Common myeloid progenitor, CD34-positive (primary cell): Measurements from ENCODE around the gene CNOT8.

Source experiments
- CTCF ChIA-PET: fragments of 350-600 bp; sonication (Branson Sonifier 250); formaldehyde crosslinking; loops from one replicate; lab custom pipeline; 2021; ENCODE audit warnings: antibody characterized with exemption; lab: Charles Lee
- POLR2A ChIA-PET: fragments of 350-600 bp; sonication (Branson Sonifier 250); formaldehyde crosslinking; loops from one replicate; lab custom pipeline; 2021; ENCODE audit warnings: antibody characterized with exemption; lab: Charles Lee
- DNase-seq, 3 donors: peaks; one replicate each; pipeline versions ENCODE4 v3.0.0 to v3.0.0-alpha.2; 2013
- H3K27ac ChIP-seq, 2 experiments: 1 replicate in 1 of 2; 2 replicates in 1 of 2; pipeline ENCODE4 v1.7.0; 2013; ENCODE audit warnings: inconsistent platforms in 2 of 2, low read length in 2 of 2, mild to moderate bottlenecking in 2 of 2, low read depth in 1 of 2, moderate library complexity in 1 of 2; ENCODE audit not compliant: severe bottlenecking in 2 of 2, insufficient read depth in 1 of 2, poor library complexity in 1 of 2
- H3K27me3 ChIP-seq, 5 experiments: replicated peaks in 2 of 5; 1 replicate in 3 of 5; 2 replicates in 2 of 5; pipeline versions ENCODE4 v1.6.1 to v1.7.0; 2013; ENCODE audit warnings: low read length in 4 of 5, mild to moderate bottlenecking in 2 of 5, moderate library complexity in 2 of 5, inconsistent platforms in 1 of 5; ENCODE audit not compliant: insufficient read depth in 5 of 5, control insufficient read depth in 4 of 5
- H3K36me3 ChIP-seq, 4 experiments: 1 replicate in 2 of 4; 2 replicates in 2 of 4; pipeline versions ENCODE4 v1.6.1 to v1.7.0; 2013; ENCODE audit warnings: low read length in 3 of 4, control low read depth in 1 of 4, mild to moderate bottlenecking in 1 of 4; ENCODE audit not compliant: control insufficient read depth in 4 of 4, insufficient read depth in 4 of 4
- H3K4me1 ChIP-seq, 4 experiments: 1 replicate in 3 of 4; 2 replicates in 1 of 4; pipeline versions ENCODE4 v1.6.1 to v1.7.1; 2013; ENCODE audit warnings: low read length in 3 of 4, mild to moderate bottlenecking in 3 of 4, control low read depth in 1 of 4, inconsistent platforms in 1 of 4, moderate library complexity in 1 of 4; ENCODE audit not compliant: control insufficient read depth in 4 of 4, insufficient read depth in 4 of 4; ENCODE audit errors: control extremely low read depth in 1 of 4
- H3K4me3 ChIP-seq, 7 experiments: 1 replicate in 4 of 7; 2 replicates in 3 of 7; pipeline versions ENCODE4 v1.5.1 to v1.7.0; 2013; ENCODE audit warnings: mild to moderate bottlenecking in 7 of 7, low read length in 6 of 7, moderate library complexity in 6 of 7, inconsistent platforms in 2 of 7, low read depth in 2 of 7, control low read depth in 1 of 7; ENCODE audit not compliant: insufficient read depth in 4 of 7, control insufficient read depth in 1 of 7; ENCODE audit errors: extremely low read depth in 1 of 7
- H3K9me3 ChIP-seq, 5 experiments: 1 replicate in 4 of 5; 2 replicates in 1 of 5; pipeline versions ENCODE4 v1.6.1 to v1.7.1; 2013; ENCODE audit warnings: low read length in 4 of 5, mild to moderate bottlenecking in 2 of 5, inconsistent platforms in 1 of 5, low read depth in 1 of 5, moderate library complexity in 1 of 5; ENCODE audit not compliant: control insufficient read depth in 4 of 5, insufficient read depth in 2 of 5; ENCODE audit errors: control extremely low read depth in 1 of 5
- WGBS: methylation state at CpG from one replicate; pipeline ENCODE4 v1.1.5; 2013; ENCODE audit not compliant: insufficient coverage; 5-methylcytosine and 5-hydroxymethylcytosine counted together

CNOT8 gene

GRCh38 chr5:154815684-154816247 is 42.7 kb upstream of the CNOT8 start:
- peaks cover 8 to 90% (median 58%) of the 10 kb centered on the region in 4 experiments for H3K36me3 ChIP-seq
- no peaks in the 10 kb centered on the region for H3K27me3 ChIP-seq
- peak overlapping the region in 1 of 2 experiments; percentile 11 for H3K27ac ChIP-seq
- peaks cover 0 to 28% (median 18%) of the 10 kb centered on the region in 4 experiments for H3K4me1 ChIP-seq
- no peak overlapping the region for H3K4me3 ChIP-seq
- 100% methylated on average over 4 of the region's 5 CpGs for WGBS
- POLR2A ChIA-PET = no interaction called here
- CTCF ChIA-PET = interaction anchor here (1.0 kb wide), 1 partner anchor 122 kb away, joined by 4 read pairs; no protein-coding TSS in a partner anchor
- no peak for DNase-seq
- no peaks in the 10 kb centered on the region for H3K9me3 ChIP-seq

GRCh38 chr5:154816891-154817492 is 41.4 kb upstream of the CNOT8 start:
- H3K9me3 ChIP-seq = no peaks in the 10 kb centered on the region
- no peak for DNase-seq
- 100% methylated on average over 1 of the region's 5 CpGs for WGBS
- H3K4me1 ChIP-seq = peaks cover 0 to 24% (median 16%) of the 10 kb centered on the region in 4 experiments
- H3K4me3 ChIP-seq = no peak overlapping the region
- H3K27me3 ChIP-seq = no peaks in the 10 kb centered on the region
- peaks cover 16 to 78% (median 51%) of the 10 kb centered on the region in 4 experiments for H3K36me3 ChIP-seq
- peak overlapping the region in 1 of 2 experiments; percentile 1 for H3K27ac ChIP-seq
- ChIA-PET CTCF (no interaction called here), POLR2A (interaction anchor here (0.7 kb wide), 1 partner anchor 117 kb away, joined by 3 read pairs; no protein-coding TSS in a partner anchor)

GRCh38 chr5:154817815-154818214 is 40.6 kb upstream of the CNOT8 start:
- no peak for DNase-seq
- POLR2A ChIA-PET = no interaction called here
- Histone ChIP-seq H3K4me1 (peaks cover 0 to 18% (median 13%) of the 10 kb centered on the region in 4 experiments), H3K27ac (peak overlapping the region in 1 of 2 experiments; percentile 56), H3K4me3 (no peak overlapping the region), H3K36me3 (peaks cover 17 to 75% (median 52%) of the 10 kb centered on the region in 4 experiments), H3K27me3 (no peaks in the 10 kb centered on the region), H3K9me3 (no peaks in the 10 kb centered on the region)
- CTCF ChIA-PET = no interaction called here
- WGBS = 96% methylated on average over 5 of the region's 6 CpGs

GRCh38 chr5:154818471-154819116 is 39.8 kb upstream of the CNOT8 start:
- POLR2A ChIA-PET = no interaction called here
- WGBS = 100% methylated on average over 1 of the region's 2 CpGs

GRCh38 chr5:154819546-154819945 is 38.9 kb upstream of the CNOT8 start:
- ChIA-PET POLR2A (no interaction called here), CTCF (interaction anchor here (0.9 to 1.3 kb wide), 3 partner anchors 22 to 49 kb away, joined by 4 read pairs; partner anchors contain the start of gene FAXDC2)
- Histone ChIP-seq H3K9me3 (no peaks in the 10 kb centered on the region), H3K36me3 (peaks cover 13 to 73% (median 56%) of the 10 kb centered on the region in 4 experiments), H3K4me3 (no peak overlapping the region), H3K4me1 (peaks cover 0 to under 1% (median 0%) of the 10 kb centered on the region in 4 experiments), H3K27ac (peak overlapping the region in 1 of 2 experiments; percentile 10), H3K27me3 (no peaks in the 10 kb centered on the region)
- DNase-seq = no peak
- 100% methylated on average over 3 of the region's 7 CpGs for WGBS

More at GRCh38 chr5:154818471-154819116, 39.8 kb upstream of the CNOT8 start:
- no peaks in the 10 kb centered on the region for H3K9me3 ChIP-seq
- CTCF ChIA-PET = interaction anchor here (1.3 kb wide), 1 partner anchor 31 kb away, joined by 4 read pairs; the partner anchor contains the start of gene FAXDC2
- no peak overlapping the region for H3K4me3 ChIP-seq
- H3K36me3 ChIP-seq = peaks cover 13 to 72% (median 51%) of the 10 kb centered on the region in 4 experiments
- peak overlapping the region in 1 of 2 experiments; percentile 56 for H3K27ac ChIP-seq
- no peaks in the 10 kb centered on the region for H3K27me3 ChIP-seq
- DNase-seq = peak in 1 of 3 donors; percentile 27
- H3K4me1 ChIP-seq = peaks cover 0 to 10% (median 6%) of the 10 kb centered on the region in 4 experiments

- 100% methylated on average over 4 of the region's 5 CpGs for WGBS
- H3K36me3 ChIP-seq = peaks cover 13 to 67% (median 49%) of the 10 kb centered on the region in 4 experiments
These were observed 38.0 kb upstream of the CNOT8 start for GRCh38 chr5:154820383-154820782.

More at GRCh38 chr5:154820383-154820782, 38.0 kb upstream of the CNOT8 start:
- H3K27me3 ChIP-seq = no peaks in the 10 kb centered on the region
- CTCF ChIA-PET = no interaction called here
- H3K9me3 ChIP-seq = no peaks in the 10 kb centered on the region
- no peak for DNase-seq
- H3K4me1 ChIP-seq = no peaks in the 10 kb centered on the region
- H3K27ac ChIP-seq = no peak overlapping the region
- POLR2A ChIA-PET = no interaction called here
- no peak overlapping the region for H3K4me3 ChIP-seq
